ENCODE results near the gene MUC2. TPM values are rescaled to one million over a fixed set of nuclear protein-coding genes. Genes with fewer than 3 reads are reported as not detected.

Gene MUC2
- total RNA-seq, 1 donor from 2014 or later, result 0.07 TPM

DNA sequence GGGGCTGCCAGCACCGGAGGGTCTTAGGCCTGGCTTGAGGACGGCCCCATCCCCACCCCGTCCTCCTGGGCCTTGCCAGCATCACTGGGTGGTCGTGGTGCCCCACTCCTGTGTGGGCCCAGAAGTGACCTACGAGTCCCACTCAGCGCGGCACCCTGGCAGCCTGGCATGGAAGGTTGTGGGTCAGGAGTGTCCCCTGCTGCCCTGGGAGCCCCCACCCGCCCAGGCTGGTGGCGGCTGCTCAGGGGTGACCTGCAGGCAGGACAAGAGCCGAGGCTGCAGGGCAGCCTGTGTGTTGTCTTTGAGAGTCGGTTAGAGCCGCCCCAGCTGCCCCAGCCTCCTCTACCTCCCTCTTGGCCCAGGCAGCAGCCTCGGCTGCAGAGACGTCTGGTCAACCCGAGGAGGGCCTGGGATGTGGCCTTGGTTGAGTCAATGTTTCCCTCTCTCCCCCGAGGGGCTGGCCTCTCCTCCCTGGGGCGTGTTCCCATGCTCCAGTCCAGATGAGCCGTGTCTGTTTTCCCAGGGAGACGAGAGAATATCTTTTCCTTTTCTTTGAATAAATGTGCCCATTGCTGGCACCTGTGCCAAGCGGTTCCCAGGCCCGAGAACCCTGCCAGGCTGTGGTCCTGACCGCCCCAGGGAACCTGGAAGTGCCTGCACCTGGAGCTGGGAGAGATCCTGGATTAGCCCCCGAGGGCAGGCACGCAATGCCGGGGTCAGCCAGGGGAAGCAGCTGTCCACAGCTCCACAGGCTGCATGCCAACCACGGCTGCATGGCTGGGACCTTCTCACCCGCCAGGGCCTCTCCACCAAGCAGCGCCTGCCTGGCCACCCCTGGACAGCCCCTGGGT, 47.4 kb downstream of the MUC2 start:
- TF ChIP-seq, protein P1, sequence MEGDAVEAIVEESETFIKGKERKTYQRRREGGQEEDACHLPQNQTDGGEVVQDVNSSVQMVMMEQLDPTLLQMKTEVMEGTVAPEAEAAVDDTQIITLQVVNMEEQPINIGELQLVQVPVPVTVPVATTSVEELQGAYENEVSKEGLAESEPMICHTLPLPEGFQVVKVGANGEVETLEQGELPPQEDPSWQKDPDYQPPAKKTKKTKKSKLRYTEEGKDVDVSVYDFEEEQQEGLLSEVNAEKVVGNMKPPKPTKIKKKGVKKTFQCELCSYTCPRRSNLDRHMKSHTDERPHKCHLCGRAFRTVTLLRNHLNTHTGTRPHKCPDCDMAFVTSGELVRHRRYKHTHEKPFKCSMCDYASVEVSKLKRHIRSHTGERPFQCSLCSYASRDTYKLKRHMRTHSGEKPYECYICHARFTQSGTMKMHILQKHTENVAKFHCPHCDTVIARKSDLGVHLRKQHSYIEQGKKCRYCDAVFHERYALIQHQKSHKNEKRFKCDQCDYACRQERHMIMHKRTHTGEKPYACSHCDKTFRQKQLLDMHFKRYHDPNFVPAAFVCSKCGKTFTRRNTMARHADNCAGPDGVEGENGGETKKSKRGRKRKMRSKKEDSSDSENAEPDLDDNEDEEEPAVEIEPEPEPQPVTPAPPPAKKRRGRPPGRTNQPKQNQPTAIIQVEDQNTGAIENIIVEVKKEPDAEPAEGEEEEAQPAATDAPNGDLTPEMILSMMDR (IDR thresholded peaks at IDR 0.05; ENCODE audit: unreplicated experiment), result no peak
- no peak for DNase-seq (ENCODE audit: low spot score in 2 of 2, unreplicated experiment in 2 of 2)
- Mint-ChIP-seq H3K27me3 (ENCODE audit: low read depth) (peaks cover 29% of the 10 kb centered on the region), H3K27ac (no peak overlapping the region), H3K36me3 (no peaks in the 10 kb centered on the region), H3K9me3 (peaks cover 8% of the 10 kb centered on the region), H3K4me1 (no peaks in the 10 kb centered on the region), H3K4me3 (no peak overlapping the region)

GRCh38 chr11:1122664-1123002, 48.0 kb downstream of the MUC2 start:
- DNase-seq (ENCODE audit: low spot score in 2 of 2, unreplicated experiment in 2 of 2), result peak in 1 of 2 experiments; percentile 2

DNA sequence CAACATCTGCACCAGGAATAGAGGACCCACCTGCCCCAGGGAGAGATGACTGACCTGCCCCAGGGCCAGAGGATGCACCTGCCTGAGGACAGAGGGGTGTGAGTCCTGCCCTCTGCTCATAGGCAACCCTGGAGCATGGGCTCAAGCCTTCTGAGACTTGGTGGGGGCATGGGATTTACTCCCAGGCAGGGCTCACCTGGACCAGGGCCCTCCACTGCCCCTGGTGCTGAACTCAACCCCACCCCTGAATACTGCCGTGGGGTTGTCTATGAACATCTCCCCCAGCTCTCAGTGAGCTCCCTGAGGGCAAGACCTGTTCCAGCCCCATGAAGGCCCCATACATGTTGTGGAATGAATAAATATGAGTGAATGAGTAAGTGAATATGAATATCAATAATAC, 49.3 kb downstream of the MUC2 start:
- Mint-ChIP-seq H3K27ac (no peak overlapping the region), H3K4me1 (no peaks in the 10 kb centered on the region), H3K27me3 (ENCODE audit: low read depth) (peaks cover 22% of the 10 kb centered on the region), H3K36me3 (no peaks in the 10 kb centered on the region), H3K9me3 (peaks cover 8% of the 10 kb centered on the region), H3K4me3 (no peak overlapping the region)
- TF ChIP-seq, protein P1 (IDR thresholded peaks at IDR 0.05; ENCODE audit: unreplicated experiment), result no peak
- DNase-seq (ENCODE audit: low spot score in 2 of 2, unreplicated experiment in 2 of 2), result peak in 1 of 2 experiments; percentile 20

More at GRCh38 chr11:1122664-1123002, 48.0 kb downstream of the MUC2 start:
- peaks cover 26% of the 10 kb centered on the region for H3K27me3 Mint-ChIP-seq (ENCODE audit: low read depth)
- H3K36me3 Mint-ChIP-seq, result no peaks in the 10 kb centered on the region
- TF ChIP-seq, protein P1 (IDR thresholded peaks at IDR 0.05; ENCODE audit: unreplicated experiment), result no peak
- H3K4me1 Mint-ChIP-seq, result no peaks in the 10 kb centered on the region
- no peak overlapping the region for H3K4me3 Mint-ChIP-seq
- peaks cover 8% of the 10 kb centered on the region for H3K9me3 Mint-ChIP-seq
- H3K27ac Mint-ChIP-seq, result no peak overlapping the region

Other genes starting within 250 kb of the MUC2 start
- gene CRACR2B, start 247.0 kb upstream of the MUC2 start, total RNA-seq, result 9.9 to 10.6 TPM (median 10.0 TPM) in 3 replicates
- 125 to 142 TPM (median 140 TPM) in 3 replicates for gene CD151, start 241.9 kb upstream of the MUC2 start, total RNA-seq
- 78.7 to 80.2 TPM (median 79.8 TPM) in 3 replicates for gene POLR2L, start 232.3 kb upstream of the MUC2 start, total RNA-seq
- gene TSPAN4, start 232.0 kb upstream of the MUC2 start, total RNA-seq, result 94.1 to 98.8 TPM (median 96.6 TPM) in 3 replicates
- gene CHID1, start 164.1 kb upstream of the MUC2 start, total RNA-seq, result 88.3 to 95.9 TPM (median 95.4 TPM) in 3 replicates
- gene AP2A2, start 149.0 kb upstream of the MUC2 start, total RNA-seq, result 74.9 to 89.1 TPM (median 86.6 TPM) in 3 replicates
- not detected in 3 replicates for gene MUC6, start 38.2 kb upstream of the MUC2 start, total RNA-seq
- not detected in 3 replicates for gene MUC5AC, start 83.1 kb downstream of the MUC2 start, total RNA-seq
- gene MUC5B, start 148.2 kb downstream of the MUC2 start, total RNA-seq, result not detected in 3 replicates
- 40.4 to 43.9 TPM (median 43.2 TPM) in 3 replicates for gene TOLLIP, start 234.8 kb downstream of the MUC2 start, total RNA-seq